GM23338 (cell line): ENCODE measurements around the gene NTN1. TPM values are rescaled to one million over a fixed set of nuclear protein-coding genes. Genes with fewer than 3 reads are reported as not detected.

Source experiments
- ATAC-seq: fragments of 200-7000 bp; cut with Tn5 transposase; 3 replicates; pipeline ENCODE4 v1.9.1; 2020
- DNase-seq: peaks from one replicate; pipeline ENCODE4 v3.0.0-alpha.2; 2015; ENCODE audit warnings: low spot score
- H2AFZ ChIP-seq: fragments of 200-600 bp; sonication (generic); 2 replicates; pipeline ENCODE4 v1.8.0; 2016; ENCODE audit warnings: antibody characterized with exemption, mild to moderate bottlenecking, moderate library complexity
- H3F3A ChIP-seq: fragments of 200-600 bp; sonication (generic); replicated peaks from 2 replicates; pipeline ENCODE4 v1.8.0; 2017; ENCODE audit warnings: antibody characterized with exemption, mixed run types, low read depth
- H3K27ac ChIP-seq: fragments of 200-600 bp; sonication (generic); 2 replicates; pipeline ENCODE4 v1.6.1; 2016; ENCODE audit warnings: low read depth
- H3K27me3 ChIP-seq: fragments of 200-600 bp; sonication (generic); 2 replicates; pipeline ENCODE4 v1.8.0; 2016; ENCODE audit warnings: mild to moderate bottlenecking, mixed run types, moderate library complexity; ENCODE audit not compliant: insufficient read depth
- H3K36me3 ChIP-seq: fragments of 200-600 bp; sonication (generic); 2 replicates; pipeline ENCODE4 v1.8.0; 2016; ENCODE audit warnings: mild to moderate bottlenecking; ENCODE audit not compliant: insufficient read depth
- H3K4me1 ChIP-seq: fragments of 200-600 bp; sonication (generic); 2 replicates; pipeline ENCODE4 v1.8.0; 2016; ENCODE audit warnings: mild to moderate bottlenecking, moderate library complexity; ENCODE audit not compliant: insufficient read depth
- H3K4me2 ChIP-seq: fragments of 200-600 bp; sonication (generic); 2 replicates; pipeline ENCODE4 v1.7.1; 2017; ENCODE audit warnings: mixed run types
- H3K4me3 ChIP-seq: fragments of 200-600 bp; sonication (generic); 2 replicates; pipeline ENCODE4 v1.6.1; 2016; ENCODE audit warnings: mixed run types
- H3K79me2 ChIP-seq: fragments of 200-600 bp; sonication (generic); replicated peaks from 2 replicates; pipeline ENCODE4 v1.8.0; 2017; ENCODE audit warnings: mild to moderate bottlenecking; ENCODE audit not compliant: insufficient read depth
- H3K9me2 ChIP-seq: fragments of 200-600 bp; sonication (generic); 2 replicates; pipeline ENCODE4 v1.8.0; 2017; ENCODE audit not compliant: insufficient read depth
- H4K20me1 ChIP-seq: fragments of 200-600 bp; sonication (generic); replicated peaks from 2 replicates; pipeline ENCODE4 v1.8.0; 2017; ENCODE audit warnings: mild to moderate bottlenecking; ENCODE audit not compliant: insufficient read depth
- H3K27ac Mint-ChIP-seq: 2 replicates; pipeline ENCODE4 v1.8.0; 2020; ENCODE audit warnings: inconsistent platforms, mild to moderate bottlenecking, moderate library complexity, mixed read lengths
- H3K27me3 Mint-ChIP-seq: 3 replicates; pipeline ENCODE4 v1.8.0; 2022; ENCODE audit warnings: low read depth, mild to moderate bottlenecking, moderate library complexity, mixed read lengths, inconsistent platforms; ENCODE audit not compliant: insufficient read depth, poor library complexity
- H3K36me3 Mint-ChIP-seq: 3 replicates; pipeline ENCODE4 v1.8.0; 2021; ENCODE audit warnings: low read depth, mild to moderate bottlenecking, inconsistent platforms, moderate library complexity, mixed read lengths
- H3K4me1 Mint-ChIP-seq: 3 replicates; pipeline ENCODE4 v1.8.0; 2020; ENCODE audit warnings: mild to moderate bottlenecking, inconsistent platforms, mixed read lengths
- H3K4me3 Mint-ChIP-seq: 3 replicates; pipeline ENCODE4 v1.8.0; 2021; ENCODE audit warnings: moderate library complexity, mild to moderate bottlenecking, inconsistent platforms, mixed read lengths
- H3K9me3 Mint-ChIP-seq: 3 replicates; pipeline ENCODE4 v1.8.0; 2020; ENCODE audit warnings: moderate library complexity, mild to moderate bottlenecking, inconsistent platforms, mixed read lengths
- CREB1 ChIP-seq: fragments of 250-450 bp; sonication (Bioruptor Pico); IDR thresholded peaks from 2 replicates; pipeline ENCODE4 v1.5.0; 2020; ENCODE audit warnings: low read depth, mild to moderate bottlenecking, moderate library complexity
- EZH2phosphoT487 ChIP-seq: fragments of 200-600 bp; sonication (generic); IDR thresholded peaks from one replicate; pipeline ENCODE4 v1.8.1; 2018; ENCODE audit warnings: antibody characterized with exemption; ENCODE audit not compliant: unreplicated experiment
- JUNB ChIP-seq: IDR thresholded peaks from one replicate; pipeline ENCODE4 v1.6.1; 2016; ENCODE audit warnings: antibody characterized with exemption; ENCODE audit not compliant: unreplicated experiment
- STAT1 ChIP-seq: IDR thresholded peaks from one replicate; pipeline ENCODE4 v1.6.1; 2016; ENCODE audit warnings: antibody characterized with exemption; ENCODE audit not compliant: unreplicated experiment
- ZNF462 ChIP-seq: fragments of 250-450 bp; sonication (Bioruptor Pico); IDR thresholded peaks from 2 replicates; pipeline ENCODE4 v1.5.0; 2020; ENCODE audit warnings: mild to moderate bottlenecking, moderate library complexity
- polyA plus RNA-seq: library from polyadenylated mRNA; unstranded; fragments of >200 nt; fragmentation: Nextera tagmentation; extraction: Ambion mirVana; gene quantifications from 2 replicates; pipeline ENCODE4 v1.2.1, GENCODE V29; 2016
- total RNA-seq: library from RNA; depleted of rRNA; stranded (reverse); fragments of >200 nt; shearing (Covaris generic); gene quantifications from 2 replicates; pipeline ENCODE4 v1.2.3, GENCODE V29; 2014
- TF ChIP-seq, protein P1 (sequence below): IDR thresholded peaks from 2 replicates; pipeline ENCODE4 v1.6.1; 2016; ENCODE audit warnings: antibody characterized with exemption

The NTN1 gene
- total and polyA plus RNA-seq, 2 experiments from 2014 or later = 0.57 to 2.6 TPM

- H3K4me1 ChIP-seq = no peaks in the 10 kb centered on the region
- no peak overlapping the region for H3K4me2 ChIP-seq
- TF ChIP-seq JUNB = no peak
- TF ChIP-seq EZH2phosphoT487 = no peak
- TF ChIP-seq, protein P1, sequence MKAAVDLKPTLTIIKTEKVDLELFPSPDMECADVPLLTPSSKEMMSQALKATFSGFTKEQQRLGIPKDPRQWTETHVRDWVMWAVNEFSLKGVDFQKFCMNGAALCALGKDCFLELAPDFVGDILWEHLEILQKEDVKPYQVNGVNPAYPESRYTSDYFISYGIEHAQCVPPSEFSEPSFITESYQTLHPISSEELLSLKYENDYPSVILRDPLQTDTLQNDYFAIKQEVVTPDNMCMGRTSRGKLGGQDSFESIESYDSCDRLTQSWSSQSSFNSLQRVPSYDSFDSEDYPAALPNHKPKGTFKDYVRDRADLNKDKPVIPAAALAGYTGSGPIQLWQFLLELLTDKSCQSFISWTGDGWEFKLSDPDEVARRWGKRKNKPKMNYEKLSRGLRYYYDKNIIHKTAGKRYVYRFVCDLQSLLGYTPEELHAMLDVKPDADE = no peak
- TF ChIP-seq STAT1 = no peak
- TF ChIP-seq ZNF462 (CRISPR knock-in tag) = no peak
- TF ChIP-seq CREB1 (CRISPR knock-in tag) = no peak
- no peak overlapping the region for H3K27ac ChIP-seq
- Mint-ChIP-seq H3K4me1 (peaks cover 18% of the 10 kb centered on the region), H3K27ac (no peak overlapping the region), H3K9me3 (no peaks in the 10 kb centered on the region; the same call in 2 of the 3 replicates), H3K36me3 (no peaks in the 10 kb centered on the region), H3K27me3 (peaks cover 11% of the 10 kb centered on the region), H3K4me3 (no peak overlapping the region)
- H3K27me3 ChIP-seq = no peaks in the 10 kb centered on the region
- no peak for ATAC-seq
- H3K79me2 ChIP-seq = no peaks in the 10 kb centered on the region
- H2AFZ ChIP-seq = no peak overlapping the region
- no peaks in the 10 kb centered on the region for H4K20me1 ChIP-seq
- no peaks in the 10 kb centered on the region for H3F3A ChIP-seq
- DNase-seq = no peak
- H3K9me2 ChIP-seq = no peaks in the 10 kb centered on the region
- H3K36me3 ChIP-seq = no peaks in the 10 kb centered on the region
- H3K4me3 ChIP-seq = no peak overlapping the region
Observed at GRCh38 chr17:9146064-9146463, 124.8 kb downstream of the NTN1 start.
